Activated B cell treated with CpG ODN at 0.5 μM for 24 hours (primary cell): Measurements from ENCODE around the gene BCL3. TPM values are rescaled to one million over a fixed set of nuclear protein-coding genes. Genes with fewer than 3 reads are reported as not detected.

Experiments used
- ATAC-seq: fragments of 200-7000 bp; cut with Tn5 transposase; one replicate; pipeline ENCODE4 v1.10.0; 2021; ENCODE audit warnings: low read depth, mild to moderate bottlenecking, moderate library complexity
- CTCF ChIA-PET: fragments of 350-600 bp; sonication (Branson Sonifier 250); formaldehyde crosslinking; loops from one replicate; lab custom pipeline; 2021; ENCODE audit warnings: antibody characterized with exemption; lab: Charles Lee
- POLR2A ChIA-PET: fragments of 350-600 bp; sonication (Branson Sonifier 250); formaldehyde crosslinking; loops from one replicate; lab custom pipeline; 2021; ENCODE audit warnings: antibody characterized with exemption; lab: Charles Lee
- DNase-seq: peaks from one replicate; pipeline ENCODE4 v3.0.0; 2022
- H3K27ac Mint-ChIP-seq: one replicate; pipeline ENCODE4 v1.8.0; 2020; ENCODE audit warnings: mixed read lengths
- H3K27me3 Mint-ChIP-seq: one replicate; pipeline ENCODE4 v1.8.0; 2021; ENCODE audit warnings: mixed read lengths
- H3K36me3 Mint-ChIP-seq: one replicate; pipeline ENCODE4 v1.8.0; 2021; ENCODE audit warnings: low read depth, mixed read lengths
- H3K4me1 Mint-ChIP-seq: one replicate; pipeline ENCODE4 v1.8.0; 2021; ENCODE audit warnings: mixed read lengths
- H3K4me3 Mint-ChIP-seq: one replicate; pipeline ENCODE4 v1.8.0; 2020; ENCODE audit warnings: mild to moderate bottlenecking, mixed read lengths
- H3K9me3 Mint-ChIP-seq: one replicate; pipeline ENCODE4 v1.8.0; 2020; ENCODE audit warnings: mixed read lengths
- CTCF ChIP-seq: fragments of 200-600 bp; IDR thresholded peaks from one replicate; pipeline ENCODE4 v1.8.0; 2022; ENCODE audit warnings: antibody characterized with exemption, mild to moderate bottlenecking
- intact Hi-C: fragments of 100-400 bp; cut with micrococcal nuclease; formaldehyde crosslinking; loops from one replicate; pipeline ENCODE4 v1.15.1; 2024
- total RNA-seq: library from RNA; stranded (reverse); gene quantifications from 2 replicates; pipeline ENCODE4 v1.2.3, GENCODE V29; 2022

BCL3 gene
- total RNA-seq, 1 donor from 2014 or later = 149 TPM

- H3K27me3 Mint-ChIP-seq = peaks cover 3% of the 10 kb centered on the region
- ChIA-PET POLR2A (interaction anchor here (0.6 to 2.6 kb wide), 6 partner anchors 12 to 176 kb away, joined by 3 to 23 read pairs (median 4); partner anchors contain the start of gene APOE), CTCF (interaction anchor here (0.9 to 11.5 kb wide), 2 partner anchors 20 to 43 kb away, joined by 3 to 359 read pairs; no protein-coding TSS in a partner anchor)
- intact Hi-C loops = no loop called here
- ATAC-seq = peak; percentile 75
- DNase-seq = no peak
- H3K27ac Mint-ChIP-seq = no peak overlapping the region
- no peaks in the 10 kb centered on the region for H3K9me3 Mint-ChIP-seq
- no peaks in the 10 kb centered on the region for H3K36me3 Mint-ChIP-seq
- TF ChIP-seq CTCF = no peak
- peaks cover 29% of the 10 kb centered on the region for H3K4me1 Mint-ChIP-seq
- no peak overlapping the region for H3K4me3 Mint-ChIP-seq
These were observed 18.9 kb upstream of the BCL3 start for GRCh38 chr19:44729516-44730033.

- ChIA-PET POLR2A (interaction anchor here (1.0 to 1.1 kb wide), 2 partner anchors 18 to 39 kb away, joined by 3 read pairs; no protein-coding TSS in a partner anchor), CTCF (no interaction called here)
- no peak for TF ChIP-seq CTCF
These were observed 17.4 kb upstream of the BCL3 start for GRCh38 chr19:44731081-44731480.

GRCh38 chr19:44731622-44732021, 16.9 kb upstream of the BCL3 start:
- no peak overlapping the region for H3K4me3 Mint-ChIP-seq
- CTCF ChIA-PET = no interaction called here
- no peak for TF ChIP-seq CTCF
- ATAC-seq (no peak), DNase-seq (no peak)
- POLR2A ChIA-PET = interaction anchor here (1.0 to 1.1 kb wide), 2 partner anchors 17 to 39 kb away, joined by 3 read pairs; no protein-coding TSS in a partner anchor
- H3K27me3 Mint-ChIP-seq = peaks cover 3% of the 10 kb centered on the region
- intact Hi-C loops = no loop called here
- H3K9me3 Mint-ChIP-seq = no peaks in the 10 kb centered on the region
- peaks cover 25% of the 10 kb centered on the region for H3K4me1 Mint-ChIP-seq
- H3K27ac Mint-ChIP-seq = no peak overlapping the region
- H3K36me3 Mint-ChIP-seq = no peaks in the 10 kb centered on the region

More at GRCh38 chr19:44731081-44731480, 17.4 kb upstream of the BCL3 start:
- DNase-seq (no peak), ATAC-seq (no peak)
- Mint-ChIP-seq H3K9me3 (no peaks in the 10 kb centered on the region), H3K4me3 (no peak overlapping the region), H3K27me3 (peaks cover 3% of the 10 kb centered on the region), H3K36me3 (no peaks in the 10 kb centered on the region), H3K4me1 (peaks cover 25% of the 10 kb centered on the region), H3K27ac (no peak overlapping the region)
- intact Hi-C loops = no loop called here

GRCh38 chr19:44732235-44733014, 16.1 kb upstream of the BCL3 start:
- intact Hi-C loops = no loop called here
- CTCF ChIA-PET = interaction anchor here (0.7 to 4.8 kb wide), 2 partner anchors 8 to 38 kb away, joined by 4 to 16 read pairs; no protein-coding TSS in a partner anchor
- POLR2A ChIA-PET = interaction anchor here (0.6 to 1.8 kb wide), 5 partner anchors 9 to 38 kb away, joined by 3 to 7 read pairs (median 3); no protein-coding TSS in a partner anchor
- Mint-ChIP-seq H3K27me3 (peaks cover 3% of the 10 kb centered on the region), H3K4me1 (peaks cover 31% of the 10 kb centered on the region), H3K36me3 (no peaks in the 10 kb centered on the region), H3K9me3 (no peaks in the 10 kb centered on the region), H3K4me3 (no peak overlapping the region), H3K27ac (no peak overlapping the region)
- ATAC-seq = no peak
- no peak for DNase-seq
- TF ChIP-seq CTCF = no peak

GRCh38 chr19:44734357-44734756, 14.2 kb upstream of the BCL3 start:
- no peak overlapping the region for H3K27ac Mint-ChIP-seq
- H3K4me1 Mint-ChIP-seq = peaks cover 14% of the 10 kb centered on the region
- no peaks in the 10 kb centered on the region for H3K36me3 Mint-ChIP-seq
- ATAC-seq = no peak
- TF ChIP-seq CTCF = no peak
- H3K9me3 Mint-ChIP-seq = no peaks in the 10 kb centered on the region
- DNase-seq = no peak
- POLR2A ChIA-PET = no interaction called here
- intact Hi-C loops = no loop called here
- CTCF ChIA-PET = interaction anchor here (4.8 kb wide), 1 partner anchor 10 kb away, joined by 16 read pairs; no protein-coding TSS in a partner anchor
- no peak overlapping the region for H3K4me3 Mint-ChIP-seq
- H3K27me3 Mint-ChIP-seq = peaks cover 3% of the 10 kb centered on the region
